Measurements from ENCODE around the gene TRIM69.

The TRIM69 gene

GRCh38 chr15:44810237-44810636, 73.9 kb downstream of the TRIM69 start:
- DNase-seq, result no peak

- no peak for DNase-seq
These were observed 75.0 kb downstream of the TRIM69 start for GRCh38 chr15:44811337-44811736.

DNA sequence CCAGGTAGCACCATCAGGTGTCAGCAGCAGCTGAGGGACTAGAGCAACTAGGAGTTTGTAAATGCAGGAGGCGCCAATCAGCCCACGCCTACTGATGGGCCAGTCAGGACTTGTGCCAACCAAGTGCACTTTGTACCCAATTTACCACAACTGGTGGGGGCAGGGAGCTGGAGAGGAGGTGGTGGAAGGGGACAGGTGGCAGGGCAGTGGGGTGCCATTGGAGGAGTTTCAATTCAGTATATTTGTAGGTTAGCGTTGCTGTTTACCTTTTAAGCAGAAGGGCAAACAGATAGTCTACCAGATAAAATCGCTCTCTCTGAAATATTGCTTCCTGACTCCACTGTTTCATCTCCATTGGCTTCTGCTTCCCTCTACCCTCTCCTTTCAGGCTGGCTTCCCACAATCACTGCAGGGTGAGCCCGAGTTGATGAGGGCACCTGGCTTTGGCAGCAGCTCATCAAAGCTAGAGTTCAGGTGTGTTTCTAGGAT, 75.7 kb downstream of the TRIM69 start:
- no peak for DNase-seq

DNA sequence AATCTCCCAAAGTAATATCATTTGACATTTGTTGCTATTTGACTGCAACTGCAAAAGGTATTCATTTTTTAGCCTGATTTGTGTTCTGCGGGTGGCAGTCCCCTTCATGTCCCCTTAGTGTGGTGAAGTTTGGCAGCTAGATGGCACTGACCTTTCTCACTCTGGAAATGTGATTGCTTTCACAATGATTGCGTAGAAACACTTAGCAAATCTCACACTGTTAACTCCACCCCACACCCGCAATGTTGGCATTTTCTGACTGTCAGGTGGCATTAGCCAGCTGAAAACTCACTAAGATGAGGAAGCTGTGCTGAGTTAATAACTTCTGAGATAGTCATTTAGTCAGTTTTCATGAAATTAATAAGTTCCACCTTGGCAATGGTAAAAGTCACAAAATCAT, 76.9 kb downstream of the TRIM69 start:
- DNase-seq, result no peak

Measured in hippocampal formation (tissue), 2 donors.